GM18498 (cell line): Measurements from ENCODE around the gene TMEM214.

Experiments used
- ATAC-seq: cut with Tn5 transposase; IDR thresholded peaks from one replicate; pipeline ENCODE4 v1.9.1; 2021; ENCODE audit warnings: mild to moderate bottlenecking, moderate library complexity; ENCODE audit not compliant: unreplicated experiment

TMEM214 gene

DNA sequence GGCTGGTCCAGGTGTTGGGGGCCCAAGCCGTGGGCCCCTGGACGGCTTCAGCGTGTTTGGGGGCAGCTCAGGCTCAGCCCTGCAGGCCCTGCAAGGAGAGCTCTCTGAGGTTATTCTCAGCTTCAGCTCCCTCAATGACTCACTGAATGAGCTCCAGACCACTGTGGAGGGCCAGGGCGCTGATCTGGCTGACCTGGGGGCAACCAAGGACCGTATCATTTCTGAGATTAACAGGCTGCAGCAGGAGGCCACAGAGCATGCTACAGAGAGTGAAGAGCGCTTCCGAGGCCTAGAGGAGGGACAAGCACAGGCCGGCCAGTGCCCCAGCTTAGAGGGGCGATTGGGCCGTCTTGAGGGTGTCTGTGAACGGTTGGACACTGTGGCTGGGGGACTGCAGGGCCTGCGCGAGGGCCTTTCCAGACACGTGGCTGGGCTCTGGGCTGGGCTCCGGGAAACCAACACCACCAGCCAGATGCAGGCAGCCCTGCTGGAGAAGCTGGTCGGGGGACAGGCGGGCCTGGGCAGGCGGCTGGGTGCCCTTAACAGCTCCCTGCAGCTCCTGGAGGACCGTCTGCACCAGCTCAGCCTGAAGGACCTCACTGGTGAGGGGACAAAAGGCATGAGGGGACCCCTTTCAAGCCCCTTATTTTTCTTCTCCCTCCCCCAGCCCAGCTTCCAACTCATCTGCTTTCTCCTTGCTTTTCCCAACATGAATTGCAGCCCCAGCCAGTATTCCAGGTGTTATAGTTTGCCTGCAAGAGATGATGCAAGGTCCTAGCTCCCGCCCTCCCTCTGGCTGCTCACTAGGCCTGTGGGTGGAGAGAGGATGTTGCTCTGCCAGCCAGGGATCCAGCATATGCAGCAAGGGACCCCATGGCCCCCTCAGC lies 50.9 kb downstream of the TMEM214 start:
- ATAC-seq: no peak

- ATAC-seq: no peak
These were observed 51.7 kb downstream of the TMEM214 start for GRCh38 chr2:27084297-27085061.

DNA sequence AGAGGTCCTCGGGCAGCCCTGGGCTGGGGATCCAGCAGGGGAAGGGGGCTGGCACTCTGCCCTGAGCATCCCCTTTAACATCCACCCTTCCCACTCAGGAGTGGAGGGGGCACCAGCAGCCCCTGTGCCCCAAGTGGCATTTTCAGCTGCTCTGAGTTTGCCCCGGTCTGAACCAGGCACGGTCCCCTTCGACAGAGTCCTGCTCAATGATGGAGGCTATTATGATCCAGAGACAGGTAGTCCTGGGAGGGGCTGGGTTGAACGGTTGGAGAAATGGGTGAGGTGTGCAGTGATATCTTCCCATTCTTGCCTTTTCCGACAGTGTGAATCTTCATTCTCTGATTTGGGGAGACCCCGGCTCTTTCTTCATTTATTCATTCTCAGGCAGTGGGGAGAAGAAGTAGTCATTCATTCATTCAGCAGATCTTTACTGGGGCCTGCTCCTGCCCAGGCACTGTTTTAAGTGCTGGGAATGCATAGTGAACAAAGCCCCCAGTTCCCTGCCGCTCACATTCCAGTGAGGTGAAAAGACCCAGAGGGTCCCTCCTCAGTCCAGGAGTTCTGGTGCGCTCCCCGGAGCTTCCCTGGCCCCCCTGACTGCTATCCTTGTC lies 52.4 kb downstream of the TMEM214 start:
- ATAC-seq: no peak

DNA sequence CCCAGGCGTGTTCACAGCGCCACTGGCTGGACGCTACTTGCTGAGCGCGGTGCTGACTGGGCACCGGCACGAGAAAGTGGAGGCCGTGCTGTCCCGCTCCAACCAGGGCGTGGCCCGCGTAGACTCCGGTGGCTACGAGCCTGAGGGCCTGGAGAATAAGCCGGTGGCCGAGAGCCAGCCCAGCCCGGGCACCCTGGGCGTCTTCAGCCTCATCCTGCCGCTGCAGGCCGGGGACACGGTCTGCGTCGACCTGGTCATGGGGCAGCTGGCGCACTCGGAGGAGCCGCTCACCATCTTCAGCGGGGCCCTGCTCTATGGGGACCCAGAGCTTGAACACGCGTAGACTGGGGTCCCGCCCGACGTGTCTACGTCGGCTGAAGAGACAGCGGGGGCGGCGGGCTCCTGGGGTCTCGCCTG lies 52.9 kb downstream of the TMEM214 start:
- peak; percentile 3 for ATAC-seq

- peak; percentile 78 for ATAC-seq
These were observed 53.4 kb downstream of the TMEM214 start for GRCh38 chr2:27086090-27086723.

DNA sequence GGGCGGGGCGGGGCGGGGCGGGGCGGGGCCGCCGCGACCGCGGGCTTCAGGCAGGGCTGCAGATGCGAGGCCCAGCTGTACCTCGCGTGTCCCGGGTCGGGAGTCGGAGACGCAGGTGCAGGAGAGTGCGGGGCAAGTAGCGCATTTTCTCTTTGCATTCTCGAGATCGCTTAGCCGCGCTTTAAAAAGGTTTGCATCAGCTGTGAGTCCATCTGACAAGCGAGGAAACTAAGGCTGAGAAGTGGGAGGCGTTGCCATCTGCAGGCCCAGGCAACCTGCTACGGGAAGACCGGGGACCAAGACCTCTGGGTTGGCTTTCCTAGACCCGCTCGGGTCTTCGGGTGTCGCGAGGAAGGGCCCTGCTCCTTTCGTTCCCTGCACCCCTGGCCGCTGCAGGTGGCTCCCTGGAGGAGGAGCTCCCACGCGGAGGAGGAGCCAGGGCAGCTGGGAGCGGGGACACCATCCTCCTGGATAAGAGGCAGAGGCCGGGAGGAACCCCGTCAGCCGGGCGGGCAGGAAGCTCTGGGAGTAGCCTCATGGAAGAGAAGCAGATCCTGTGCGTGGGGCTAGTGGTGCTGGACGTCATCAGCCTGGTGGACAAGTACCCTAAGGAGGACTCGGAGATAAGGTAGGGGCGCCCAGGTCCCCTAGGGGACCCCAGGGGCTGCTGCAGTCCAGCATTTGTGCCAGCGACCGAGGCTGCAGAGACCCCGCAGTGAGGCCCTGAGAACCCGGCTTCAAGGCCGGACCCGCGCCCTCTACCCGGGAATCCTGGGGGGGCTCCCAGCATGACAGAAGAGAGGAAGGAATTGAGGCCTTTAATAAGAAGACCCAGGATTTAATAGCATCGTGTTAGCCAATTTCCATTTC lies 54.2 kb downstream of the TMEM214 start, which contains the start of gene KHK:
KHK (plus strand) TSS at position 49 of the 870 bp plus-strand sequence; CDS start at position 537, 488 bp downstream.
- peak; percentile 1 for ATAC-seq

DNA sequence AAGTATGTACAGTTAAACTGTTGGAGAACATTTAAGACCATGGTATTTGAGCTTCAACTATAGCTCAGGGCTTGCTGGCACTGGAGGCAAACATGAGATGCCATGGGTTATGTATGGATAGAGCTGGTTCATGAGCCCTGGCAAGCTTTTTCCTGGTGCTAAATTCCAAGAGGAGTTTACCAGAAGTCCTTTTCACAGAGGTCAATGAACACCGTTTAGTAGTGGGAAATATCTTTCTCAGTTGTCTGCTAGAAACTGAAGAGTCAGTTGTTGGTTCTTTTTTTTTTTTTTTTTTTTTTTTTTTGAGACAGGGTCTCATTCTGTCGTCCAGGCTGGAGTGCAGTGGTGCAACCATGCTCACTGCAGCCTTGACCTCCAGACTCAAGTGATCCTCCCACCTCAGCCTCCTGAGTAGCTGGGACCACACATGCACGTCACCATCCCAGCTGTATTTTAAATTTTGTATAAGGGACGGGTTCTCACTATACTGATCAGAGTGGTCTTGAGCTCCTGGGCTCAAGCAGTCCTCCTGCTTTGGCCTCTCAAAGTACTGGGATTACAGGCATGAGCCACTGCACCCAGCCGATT lies 55.2 kb downstream of the TMEM214 start:
- no peak for ATAC-seq

GRCh38 chr2:27088634-27089033 lies 55.9 kb downstream of the TMEM214 start:
- ATAC-seq: no peak

DNA sequence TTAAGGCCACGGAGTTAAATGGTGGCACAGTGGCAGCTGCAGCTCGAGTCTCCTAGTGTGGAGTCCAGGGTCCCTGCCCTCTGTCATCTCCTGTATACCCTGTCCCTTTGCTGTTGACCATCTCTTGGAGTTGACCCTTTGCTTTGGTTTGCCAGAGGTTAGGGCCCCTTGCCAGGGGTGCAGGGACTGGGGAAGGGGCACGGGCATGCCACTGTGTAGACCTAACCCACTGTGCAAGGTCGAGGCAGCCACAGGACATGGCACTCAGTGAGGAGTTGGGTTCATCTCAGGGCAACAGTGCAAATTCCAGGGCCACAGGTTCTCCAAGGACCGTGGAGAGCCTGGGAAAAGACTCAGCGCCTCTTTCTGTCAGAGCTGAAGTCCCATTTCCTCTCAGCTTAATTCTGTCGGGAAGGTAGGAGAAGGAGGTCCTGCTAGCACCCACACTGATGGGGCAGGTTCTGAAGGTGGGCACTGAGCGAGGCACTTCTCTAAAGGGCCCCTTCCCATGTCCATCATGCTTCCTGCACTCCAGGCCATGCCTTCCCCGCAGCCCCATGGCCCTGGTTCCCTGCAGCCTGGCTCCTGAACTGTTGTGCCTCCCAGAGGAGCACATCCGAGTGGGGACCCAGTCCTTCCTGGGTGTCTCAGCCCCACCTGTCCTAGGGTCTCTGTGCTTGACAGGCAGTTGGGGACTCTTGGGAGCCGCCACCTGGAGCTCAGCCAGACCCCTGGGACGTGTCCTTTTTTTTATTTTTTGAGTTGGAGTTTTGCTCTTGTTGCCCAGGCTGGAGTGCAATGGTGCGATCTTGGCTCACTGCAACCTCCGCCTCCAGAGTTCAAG lies 56.6 kb downstream of the TMEM214 start:
- ATAC-seq: no peak
